Measurements from ENCODE around the gene MAGI2.

DNA sequence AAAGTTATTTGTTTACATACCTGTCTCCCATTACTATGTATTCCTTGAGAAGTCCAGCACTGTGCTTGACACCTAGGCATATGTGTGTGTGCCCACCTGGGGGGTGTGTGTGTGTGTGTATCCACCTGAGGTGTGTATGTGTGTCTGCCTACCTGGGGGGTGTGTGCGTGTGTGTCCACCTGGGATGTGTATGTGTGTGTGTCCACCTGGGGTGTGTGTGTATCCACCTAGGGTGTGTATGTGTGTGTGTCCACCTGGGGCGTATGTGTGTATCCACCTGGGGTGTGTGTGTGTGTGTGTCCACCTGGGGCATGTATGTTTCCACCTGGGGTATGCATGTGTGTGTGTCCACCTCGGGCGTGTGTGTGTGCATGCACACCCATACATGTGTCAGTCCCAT lies 1051.4 kb downstream of the MAGI2 start:
- TF ChIP-seq, protein P1, sequence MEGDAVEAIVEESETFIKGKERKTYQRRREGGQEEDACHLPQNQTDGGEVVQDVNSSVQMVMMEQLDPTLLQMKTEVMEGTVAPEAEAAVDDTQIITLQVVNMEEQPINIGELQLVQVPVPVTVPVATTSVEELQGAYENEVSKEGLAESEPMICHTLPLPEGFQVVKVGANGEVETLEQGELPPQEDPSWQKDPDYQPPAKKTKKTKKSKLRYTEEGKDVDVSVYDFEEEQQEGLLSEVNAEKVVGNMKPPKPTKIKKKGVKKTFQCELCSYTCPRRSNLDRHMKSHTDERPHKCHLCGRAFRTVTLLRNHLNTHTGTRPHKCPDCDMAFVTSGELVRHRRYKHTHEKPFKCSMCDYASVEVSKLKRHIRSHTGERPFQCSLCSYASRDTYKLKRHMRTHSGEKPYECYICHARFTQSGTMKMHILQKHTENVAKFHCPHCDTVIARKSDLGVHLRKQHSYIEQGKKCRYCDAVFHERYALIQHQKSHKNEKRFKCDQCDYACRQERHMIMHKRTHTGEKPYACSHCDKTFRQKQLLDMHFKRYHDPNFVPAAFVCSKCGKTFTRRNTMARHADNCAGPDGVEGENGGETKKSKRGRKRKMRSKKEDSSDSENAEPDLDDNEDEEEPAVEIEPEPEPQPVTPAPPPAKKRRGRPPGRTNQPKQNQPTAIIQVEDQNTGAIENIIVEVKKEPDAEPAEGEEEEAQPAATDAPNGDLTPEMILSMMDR (IDR thresholded peaks at IDR 0.05; ENCODE audit: low read depth, low read length, poor library complexity, severe bottlenecking), result no peak
- TF ChIP-seq EZH2phosphoT487 (IDR thresholded peaks at IDR 0.05; ENCODE audit: borderline replicate concordance, low read length), result no peak
